ENCODE data around the gene CSH2. TPM values are rescaled to one million over a fixed set of nuclear protein-coding genes. Genes with fewer than 3 reads are reported as not detected.
"Not testable (repeated sequence)": the region's sequence is repeated elsewhere in the genome, so short reads cannot be mapped to it uniquely, and the experiment has no call there.

Gene CSH2
- polyA plus RNA-seq, 1 donor, result 0.70 TPM

GRCh38 chr17:63896524-63897354 lies 23.3 kb upstream of the CSH2 start, which contains the start of gene CSH1:
Gene CSH1, minus strand, starts transcription at chr17:63896574. Its CDS starts 63 bp downstream, at chr17:63896511.
- DNase-seq (ENCODE audit: low read depth), result not testable (repeated sequence)

GRCh38 chr17:63894821-63895220 lies 21.3 kb upstream of the CSH2 start:
- not testable (repeated sequence) for DNase-seq (ENCODE audit: low read depth)

- DNase-seq (ENCODE audit: low read depth), result not testable (repeated sequence)
Observed at GRCh38 chr17:63894021-63894420, 20.5 kb upstream of the CSH2 start.

DNA sequence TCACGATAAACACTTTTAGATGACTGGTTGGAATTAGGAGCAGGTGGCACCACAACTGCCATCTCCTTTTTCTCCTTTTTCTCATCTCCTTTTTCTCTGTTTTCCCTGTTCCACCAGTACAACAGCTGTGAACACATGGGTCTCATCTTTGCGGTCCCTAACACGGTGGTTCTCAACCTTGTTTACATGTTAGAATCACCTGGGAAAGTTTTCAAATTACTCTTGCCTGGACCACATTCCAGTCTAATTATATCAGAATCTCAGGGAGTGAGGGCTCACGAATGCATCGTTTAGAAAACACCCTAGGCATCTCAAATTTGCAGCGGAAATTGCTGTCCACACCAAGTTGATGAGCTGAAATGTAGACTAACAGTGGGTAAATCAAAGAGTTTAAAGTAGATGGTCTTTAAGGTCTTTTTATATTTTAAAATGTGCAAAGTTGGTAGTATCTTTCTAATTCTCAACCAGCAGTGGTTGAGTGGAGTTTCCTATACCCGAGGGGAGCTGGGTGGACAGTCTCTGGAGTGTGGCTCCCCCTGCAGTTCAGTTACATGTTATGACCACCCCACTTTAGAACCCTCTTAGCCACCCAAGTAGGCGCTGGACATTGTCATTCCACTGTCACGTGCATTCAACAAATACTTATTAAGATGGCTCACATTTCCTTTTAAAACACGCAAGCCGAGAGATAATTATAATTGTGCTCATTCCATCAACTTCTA lies 19.0 kb upstream of the CSH2 start:
- DNase-seq (ENCODE audit: low read depth), result not testable (repeated sequence)

DNA sequence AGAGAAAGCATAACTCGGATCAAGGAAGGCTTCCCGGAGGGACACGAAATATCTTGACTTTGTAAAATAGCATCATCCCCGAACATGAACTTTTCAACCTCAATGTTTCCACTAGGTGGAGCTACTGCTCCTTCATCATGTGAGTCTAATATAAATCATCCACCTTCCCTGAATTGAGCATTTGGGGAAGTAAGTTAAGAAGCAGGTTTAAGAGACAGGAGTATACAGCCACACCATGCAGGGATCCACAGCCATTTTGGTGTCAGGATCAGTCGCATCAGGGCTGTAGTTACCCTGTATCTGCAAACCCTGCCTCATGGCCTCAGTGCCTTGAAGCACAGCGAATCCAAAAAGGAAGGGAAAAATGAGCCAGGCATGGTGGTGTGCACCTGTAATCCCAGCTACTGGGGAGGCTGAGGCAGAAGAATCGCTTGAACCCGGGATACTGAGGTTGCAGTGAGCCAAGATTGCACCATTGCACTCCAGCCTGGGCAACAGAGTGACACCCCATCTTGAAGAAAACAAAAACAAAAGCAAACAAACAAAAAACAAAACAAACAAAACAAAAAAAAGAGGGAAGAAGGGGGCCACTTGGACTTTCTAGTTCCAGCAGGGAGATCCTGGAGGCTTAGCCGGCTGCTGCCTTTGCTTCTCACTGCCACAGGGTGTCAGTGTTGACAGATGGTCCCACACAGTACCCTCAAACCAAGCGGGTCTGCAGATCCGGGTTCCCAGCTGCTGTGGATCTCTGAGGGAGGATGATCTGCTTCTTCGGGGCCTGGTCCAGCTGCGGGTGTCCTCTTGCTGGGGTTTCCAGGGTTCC lies 15.8 kb upstream of the CSH2 start:
- not testable (repeated sequence) for DNase-seq (ENCODE audit: low read depth)

- not testable (repeated sequence) for DNase-seq (ENCODE audit: low read depth)
Observed at GRCh38 chr17:63885119-63885518, 11.6 kb upstream of the CSH2 start.

DNA sequence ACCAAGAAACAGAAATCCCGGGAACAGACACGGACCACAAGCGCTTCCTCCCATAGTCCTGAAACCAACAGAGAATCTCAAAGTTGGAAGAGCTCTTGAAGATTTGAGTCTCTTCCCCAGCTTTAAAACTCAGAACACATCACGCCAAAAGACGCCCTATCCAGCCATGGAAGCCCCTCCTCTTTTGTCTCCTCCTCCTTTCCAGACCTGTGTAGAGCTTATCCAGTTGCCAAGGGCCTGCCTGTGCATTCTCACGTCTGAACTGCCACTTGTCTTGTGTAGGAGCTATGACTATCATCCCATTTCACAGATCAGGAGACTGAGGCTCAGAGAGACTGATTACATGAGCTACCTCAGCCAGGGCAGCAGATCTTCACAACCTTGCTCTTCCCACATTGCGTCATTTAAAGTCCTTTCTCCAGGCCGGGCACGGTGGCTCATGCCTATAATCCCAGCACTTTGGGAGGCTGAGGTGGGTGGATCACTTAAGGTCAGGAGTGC lies 9.2 kb upstream of the CSH2 start:
- DNase-seq (ENCODE audit: low read depth), result not testable (repeated sequence)

GRCh38 chr17:63881935-63882601 lies 8.6 kb upstream of the CSH2 start, which contains the start of gene GH2:
Gene GH2, minus strand, starts transcription at chr17:63881944. Its CDS starts 143 bp downstream, at chr17:63881801.
- DNase-seq (ENCODE audit: low read depth), result no peak

GRCh38 chr17:63881337-63881736 lies 7.9 kb upstream of the CSH2 start:
- DNase-seq (ENCODE audit: low read depth), result not testable (repeated sequence)

GRCh38 chr17:63880706-63881105 lies 7.2 kb upstream of the CSH2 start:
- DNase-seq (ENCODE audit: low read depth), result no peak

GRCh38 chr17:63878413-63878812 lies 4.9 kb upstream of the CSH2 start:
- DNase-seq (ENCODE audit: low read depth), result not testable (repeated sequence)

DNA sequence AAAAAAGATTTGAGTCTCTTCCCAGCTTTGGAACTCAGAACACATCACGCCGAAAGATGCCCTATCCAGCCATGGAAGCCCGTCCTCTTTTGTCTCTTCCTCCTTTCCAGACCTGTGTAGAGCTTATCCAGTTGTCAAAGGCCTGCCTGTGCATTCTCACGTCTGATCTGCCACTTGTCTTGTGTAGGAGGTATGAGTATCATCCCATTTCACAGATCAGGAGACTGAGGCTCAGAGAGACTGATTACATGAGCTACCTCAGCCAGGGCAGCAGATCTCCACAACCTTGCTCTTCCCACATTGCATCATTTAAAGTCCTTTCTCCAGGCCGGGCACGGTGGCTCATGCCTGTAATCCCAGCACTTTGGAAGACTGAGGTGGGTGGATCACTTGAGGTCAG lies 1.2 kb upstream of the CSH2 start:
- not testable (repeated sequence) for DNase-seq (ENCODE audit: low read depth)

DNA sequence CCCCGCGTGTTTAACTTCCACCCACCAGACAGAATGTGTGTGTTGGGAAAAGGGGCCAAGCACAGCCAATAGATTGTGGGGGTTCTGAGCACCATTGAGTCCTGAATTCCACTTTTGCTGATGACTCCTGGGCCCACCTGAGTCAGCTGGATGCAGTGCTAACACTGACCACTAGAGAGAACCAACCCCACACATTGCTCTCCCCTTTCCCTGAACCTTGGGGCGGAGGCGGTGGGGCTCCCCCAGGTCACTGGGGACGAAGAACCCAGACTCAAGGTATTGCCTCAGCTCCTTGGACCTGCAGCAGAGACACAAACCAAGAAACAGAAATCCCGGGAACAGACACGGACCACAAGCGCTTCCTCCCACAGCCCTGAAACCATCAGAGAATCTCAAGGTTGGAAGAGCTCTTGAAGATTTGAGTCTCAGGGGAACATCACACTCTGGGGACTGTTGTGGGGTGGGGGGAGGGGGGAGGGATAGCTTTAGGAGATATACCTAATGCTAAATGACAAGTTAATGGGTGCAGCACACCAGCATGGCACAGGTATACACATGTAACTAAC lies 667 bp upstream of the CSH2 start:
- not testable (repeated sequence) for DNase-seq (ENCODE audit: low read depth)

- not testable (repeated sequence) for DNase-seq (ENCODE audit: low read depth)
Observed at GRCh38 chr17:63871646-63872365, 1.7 kb downstream of the CSH2 start.

DNA sequence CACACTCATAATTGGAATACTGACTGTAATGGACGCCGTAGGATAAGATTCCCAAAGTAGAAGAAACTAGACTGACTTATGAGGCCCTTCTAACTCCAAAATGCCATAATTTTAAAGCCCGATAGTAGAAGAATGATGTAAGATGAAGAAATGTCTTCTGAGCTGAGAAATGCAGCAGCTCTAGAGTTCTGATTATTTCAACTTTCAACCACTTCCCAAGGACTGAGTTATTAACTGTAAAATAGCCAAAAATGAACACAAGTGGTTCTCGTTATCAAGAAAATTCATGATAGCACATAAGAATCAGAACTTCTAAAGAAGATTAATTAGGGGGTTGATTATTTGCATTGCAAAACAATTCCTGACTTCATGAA lies 3.2 kb downstream of the CSH2 start:
- not testable (repeated sequence) for DNase-seq (ENCODE audit: low read depth)

DNA sequence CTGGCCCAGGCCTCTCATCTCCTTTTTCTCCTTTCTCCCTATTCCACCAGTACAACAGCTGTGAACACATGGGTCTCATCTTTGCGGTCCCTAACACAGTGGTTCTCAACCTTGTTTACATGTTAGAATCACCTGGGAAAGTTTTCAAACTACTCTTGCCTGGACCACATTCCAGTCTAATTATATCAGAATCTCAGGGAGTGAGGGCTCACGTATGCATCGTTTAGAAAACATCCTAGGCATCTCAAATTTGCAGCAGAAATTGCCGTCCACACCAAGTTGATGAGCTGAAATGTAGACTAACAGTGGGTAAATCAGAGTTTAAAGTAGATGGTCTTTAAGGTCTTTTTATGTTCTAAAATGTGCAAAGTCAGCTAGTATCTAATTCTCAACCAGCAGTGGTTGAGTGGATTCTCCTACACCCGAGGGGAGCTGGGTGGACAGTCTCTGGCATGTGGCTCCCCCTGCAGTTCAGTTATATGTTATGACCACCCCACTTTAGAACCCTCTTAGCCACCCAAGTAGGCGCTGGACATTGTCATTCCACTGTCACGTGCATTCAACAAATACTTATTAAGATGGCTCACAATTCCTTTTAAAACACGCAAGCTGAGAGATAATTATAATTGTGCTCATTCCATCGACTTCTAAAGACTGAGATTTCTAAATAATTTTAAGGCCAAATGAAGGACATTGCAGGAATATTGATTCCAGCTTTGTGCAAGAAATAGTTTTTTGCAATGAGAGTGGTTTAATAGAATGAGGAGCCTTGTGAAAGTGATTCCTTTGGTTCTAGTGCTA lies 3.8 kb downstream of the CSH2 start:
- not testable (repeated sequence) for DNase-seq (ENCODE audit: low read depth)

DNA sequence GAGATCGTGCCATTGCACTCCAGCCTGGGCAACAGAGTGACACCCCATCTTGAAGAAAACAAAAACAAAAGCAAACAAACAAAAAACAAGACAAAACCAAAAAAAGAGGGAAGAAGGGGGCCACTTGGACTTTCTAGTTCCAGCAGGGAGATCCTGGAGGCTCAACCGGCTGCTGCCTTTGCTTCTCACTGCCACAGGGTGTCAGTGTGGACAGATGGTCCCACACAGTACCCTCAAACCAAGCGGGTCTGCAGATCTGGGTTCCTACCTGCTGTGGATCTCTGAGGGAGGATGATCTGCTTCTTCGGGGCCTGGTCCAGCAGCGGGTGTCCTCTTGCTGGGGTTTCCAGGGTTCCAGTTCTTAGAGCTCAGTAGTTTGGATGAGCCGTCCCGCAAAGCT lies 6.9 kb downstream of the CSH2 start:
- DNase-seq (ENCODE audit: low read depth), result not testable (repeated sequence)

DNA sequence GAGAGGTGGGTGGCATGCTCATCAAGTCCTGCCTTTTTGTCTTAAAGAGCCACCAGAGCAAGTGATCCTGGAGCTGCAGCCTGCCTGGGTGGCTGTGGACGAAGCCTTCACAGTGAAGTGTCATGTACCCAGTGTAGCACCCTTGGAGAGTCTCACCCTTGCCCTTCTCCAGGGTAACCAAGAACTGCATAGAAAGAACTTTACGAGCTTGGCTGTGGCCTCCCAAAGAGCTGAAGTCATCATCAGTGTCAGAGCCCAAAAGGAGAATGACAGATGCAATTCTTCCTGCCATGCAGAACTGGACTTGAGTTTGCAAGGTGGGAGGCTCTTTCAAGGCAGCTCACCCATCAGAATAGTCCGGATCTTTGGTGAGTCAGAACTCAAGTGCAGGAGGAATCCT lies 14.2 kb downstream of the CSH2 start:
- no peak for DNase-seq (ENCODE audit: low read depth)

GRCh38 chr17:63856425-63856824 lies 17.1 kb downstream of the CSH2 start:
- not testable (repeated sequence) for DNase-seq (ENCODE audit: low read depth)
